ENCODE results near the gene MRPS16.

- no peak for TF ChIP-seq CTCF (CRISPR knock-in tag; IDR thresholded peaks at IDR 0.05)
- TF ChIP-seq POLR2AphosphoS5 (IDR thresholded peaks at IDR 0.05; ENCODE audit: low read depth, low read length), result no peak
- no peak for TF ChIP-seq RXRA (CRISPR knock-in tag; IDR thresholded peaks at IDR 0.05)
- TF ChIP-seq MAF1 (CRISPR knock-in tag; IDR thresholded peaks at IDR 0.05; ENCODE audit: borderline replicate concordance), result no peak
- TF ChIP-seq ATF2 (CRISPR knock-in tag; IDR thresholded peaks at IDR 0.05), result no peak
- TF ChIP-seq FOXK2 (IDR thresholded peaks at IDR 0.05), result no peak
- TF ChIP-seq ZUFSP (CRISPR knock-in tag; IDR thresholded peaks at IDR 0.05; ENCODE audit: borderline replicate concordance), result no peak
Measured at GRCh38 chr10:73293461-73293860, 41.0 kb upstream of the MRPS16 start.
